ENCODE measurements around the gene SHISA9. TPM values are rescaled to one million over a fixed set of nuclear protein-coding genes. Genes with fewer than 3 reads are reported as not detected.

The SHISA9 gene
- total and polyA plus RNA-seq, 2 of the 4 experiments (the other 2 are of a cell fraction): under 0.01 TPM; not detected in 1

DNA sequence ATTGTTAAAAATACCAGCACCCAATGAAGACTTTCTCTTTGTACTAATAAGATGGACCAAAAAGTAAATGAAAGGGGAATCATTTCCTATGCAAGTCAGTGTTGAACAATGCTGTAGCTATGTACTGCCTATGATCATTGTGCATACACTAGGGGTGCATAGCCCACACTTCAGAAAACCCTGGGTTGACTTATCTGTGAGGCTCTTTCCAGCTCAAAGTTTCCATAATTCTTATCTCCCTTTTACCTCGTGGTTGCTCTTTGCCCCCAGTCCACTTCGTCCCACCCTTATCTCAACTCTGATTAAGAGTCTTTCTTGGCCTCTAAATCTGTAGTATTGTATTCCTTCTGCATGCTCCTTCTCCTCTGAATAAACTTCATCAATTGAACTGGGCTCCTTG lies 336.8 kb downstream of the SHISA9 start:
- Histone ChIP-seq H2AFZ (replicated peaks; ENCODE audit: low read length, poor library complexity) (no peak overlapping the region), H3K9me3 (ENCODE audit: control insufficient read depth, insufficient read depth, low read length) (peaks cover 17% of the 10 kb centered on the region), H4K5ac (ENCODE audit: low read depth, low read length) (no peak overlapping the region), H2BK20ac (ENCODE audit: low read depth, low read length) (no peak overlapping the region), H3K27me3 (ENCODE audit: control insufficient read depth, insufficient read depth, low read length) (no peaks in the 10 kb centered on the region), H2BK5ac (ENCODE audit: low read depth, low read length, poor library complexity, severe bottlenecking) (no peak overlapping the region), H3K4me3 (ENCODE audit: insufficient read depth, low read depth, low read length) (no peak overlapping the region), H3K18ac (ENCODE audit: low read depth, low read length) (no peak overlapping the region), H3K27ac (ENCODE audit: insufficient read depth, low read length) (no peak overlapping the region), H3K4ac (ENCODE audit: low read depth, low read length) (no peak overlapping the region), H3K14ac (replicated peaks; ENCODE audit: low read depth, low read length) (no peak overlapping the region), H4K91ac (ENCODE audit: insufficient read depth, low read depth, low read length) (no peak overlapping the region), H3K79me1 (ENCODE audit: low read depth in 1 of 2, low read length in 2 of 2) (no peaks in the 10 kb centered on the region), H3K4me1 (ENCODE audit: control insufficient read depth, insufficient read depth, low read length) (no peaks in the 10 kb centered on the region), H3K9me1 (ENCODE audit: insufficient read depth, low read length) (no peaks in the 10 kb centered on the region), H3K56ac (ENCODE audit: extremely low read depth, insufficient read depth, low read length) (no peak overlapping the region), H4K20me1 (ENCODE audit: insufficient read depth, low read length) (no peaks in the 10 kb centered on the region), H3K9ac (ENCODE audit: low read depth, low read length) (no peak overlapping the region), H2AK5ac (ENCODE audit: low read depth, low read length) (no peak overlapping the region), H3K4me2 (ENCODE audit: low read depth, low read length) (no peak overlapping the region), H2BK15ac (ENCODE audit: low read depth, low read length) (no peak overlapping the region), H3K23ac (ENCODE audit: low read depth, low read length) (no peak overlapping the region), H3K36me3 (ENCODE audit: control insufficient read depth, insufficient read depth, low read length) (no peaks in the 10 kb centered on the region), H2BK120ac (ENCODE audit: low read depth, low read length) (no peak overlapping the region), H4K8ac (ENCODE audit: low read depth in 2 of 2, low read length in 2 of 2) (no peak overlapping the region), H2AK9ac (replicated peaks; ENCODE audit: low read depth, low read length, poor library complexity) (no peak overlapping the region)
- DNase-seq (no peak), ATAC-seq (ENCODE audit: low read depth) (no peak)
- CTCF ChIA-PET: no interaction called here
- POLR2A ChIA-PET (ENCODE audit: unreplicated experiment): no interaction called here
- no TSS peak for BruUV-seq (replicated peaks)
- TF ChIP-seq MAFK (IDR thresholded peaks at IDR 0.05; ENCODE audit: low read depth, low read length): no peak
- TF ChIP-seq RCOR1 (IDR thresholded peaks at IDR 0.05; ENCODE audit: insufficient replicate concordance, low read length): no peak
- TF ChIP-seq, protein P1, sequence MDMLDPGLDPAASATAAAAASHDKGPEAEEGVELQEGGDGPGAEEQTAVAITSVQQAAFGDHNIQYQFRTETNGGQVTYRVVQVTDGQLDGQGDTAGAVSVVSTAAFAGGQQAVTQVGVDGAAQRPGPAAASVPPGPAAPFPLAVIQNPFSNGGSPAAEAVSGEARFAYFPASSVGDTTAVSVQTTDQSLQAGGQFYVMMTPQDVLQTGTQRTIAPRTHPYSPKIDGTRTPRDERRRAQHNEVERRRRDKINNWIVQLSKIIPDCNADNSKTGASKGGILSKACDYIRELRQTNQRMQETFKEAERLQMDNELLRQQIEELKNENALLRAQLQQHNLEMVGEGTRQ (IDR thresholded peaks at IDR 0.05; ENCODE audit: low read depth, low read length): no peak
- TF ChIP-seq MXI1 (IDR thresholded peaks at IDR 0.05; ENCODE audit: borderline replicate concordance, low read depth, low read length): no peak
- TF ChIP-seq MAZ (IDR thresholded peaks at IDR 0.05; ENCODE audit: borderline replicate concordance, low read depth, low read length): no peak
- TF ChIP-seq FOS (IDR thresholded peaks at IDR 0.05; ENCODE audit: low read depth, low read length): no peak
- WGBS, 2 experiments (ENCODE audit: extremely low coverage in 2 of 2, insufficient read length in 1 of 2): no CpG with 5 or more reads among the region's 2 CpGs
- intact Hi-C loops (cut with micrococcal nuclease): no loop called here
- in situ Hi-C loops (cut with MboI; ENCODE audit: low sequenced_read_pairs): no loop called here
- dilution Hi-C loops (cut with HindIII; ENCODE audit: low sequenced_read_pairs, unreplicated experiment): no loop called here
